Measurements from ENCODE around the gene TLCD1.

The TLCD1 gene

DNA sequence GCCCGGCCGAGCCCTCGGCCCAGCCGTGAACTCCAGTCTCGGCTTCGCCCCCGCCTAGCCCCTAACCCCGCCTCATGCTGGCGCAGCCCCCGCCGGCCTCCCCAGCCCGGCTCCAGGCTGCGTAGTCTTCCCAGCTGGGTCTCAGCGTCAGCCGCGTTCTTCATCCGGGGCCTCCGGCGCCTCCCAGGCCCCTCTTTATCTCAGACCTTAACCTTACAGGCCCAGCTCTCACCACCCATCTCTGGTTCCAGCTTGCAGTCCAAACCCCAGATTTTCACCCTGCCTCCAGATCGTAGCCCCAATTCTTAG, 14.4 kb downstream of the TLCD1 start, which contains the start of gene PROCA1:
TSS of gene PROCA1 (minus strand) at position 166 of the 309 bp plus-strand sequence. CDS start 228 bp downstream, outside the sequence.
- Mint-ChIP-seq H3K27ac (peak within 1 kb of the TSS; percentile 83), H3K4me1 (peaks cover 22% of the 10 kb centered on the region), H3K36me3 (no peaks in the 10 kb centered on the region), H3K4me3 (peak within 1 kb of the TSS; percentile 87), H3K27me3 (peaks cover 7% of the 10 kb centered on the region), H3K9me3 (no peaks in the 10 kb centered on the region)

DNA sequence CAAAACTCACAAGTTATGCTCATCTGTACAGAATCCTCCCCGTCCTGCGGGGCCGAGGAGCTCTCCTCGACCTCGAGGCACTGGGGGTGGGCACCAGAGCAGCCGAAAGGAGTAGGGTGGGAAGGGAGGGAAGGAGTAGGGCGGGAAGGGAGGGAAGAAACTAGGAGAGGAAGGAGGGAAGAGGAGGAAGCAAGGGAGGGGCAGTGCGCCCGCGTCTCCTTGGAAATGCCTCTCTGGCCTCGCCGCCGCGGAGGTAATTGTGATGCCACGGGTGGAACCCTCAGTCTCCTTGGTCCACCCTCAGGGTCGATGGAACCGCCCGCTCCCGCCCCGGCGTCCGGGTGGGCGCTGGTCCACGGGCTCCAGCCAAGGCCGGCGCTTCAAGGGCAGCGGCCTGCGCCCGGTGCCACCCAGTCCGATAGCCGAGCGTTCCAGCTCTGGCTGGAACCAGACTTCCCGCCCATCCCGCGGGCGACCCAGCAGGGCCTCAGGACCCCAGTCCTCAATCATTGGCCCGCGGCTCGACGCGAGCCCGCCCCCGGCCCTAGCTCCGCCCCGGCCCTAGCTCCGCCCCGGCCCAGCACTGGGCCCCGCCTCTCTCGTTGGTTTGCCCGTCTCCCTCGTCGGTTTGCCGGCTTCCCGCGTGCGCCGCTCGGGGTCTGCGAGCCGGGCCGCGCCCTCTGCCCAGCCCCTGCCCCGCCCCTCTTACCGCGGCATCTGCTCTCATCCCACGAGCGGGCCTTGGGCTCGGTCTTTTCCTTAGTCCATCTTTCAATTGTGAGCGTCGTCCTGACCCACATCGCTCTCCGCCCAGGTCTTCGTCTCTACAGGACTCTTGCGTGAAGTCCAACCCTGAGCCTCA, 14.9 kb downstream of the TLCD1 start:
- Mint-ChIP-seq H3K9me3 (no peaks in the 10 kb centered on the region), H3K4me3 (peak overlapping the region; percentile 87), H3K27ac (peak overlapping the region; percentile 83), H3K36me3 (no peaks in the 10 kb centered on the region), H3K4me1 (peaks cover 22% of the 10 kb centered on the region), H3K27me3 (peaks cover 7% of the 10 kb centered on the region)

DNA sequence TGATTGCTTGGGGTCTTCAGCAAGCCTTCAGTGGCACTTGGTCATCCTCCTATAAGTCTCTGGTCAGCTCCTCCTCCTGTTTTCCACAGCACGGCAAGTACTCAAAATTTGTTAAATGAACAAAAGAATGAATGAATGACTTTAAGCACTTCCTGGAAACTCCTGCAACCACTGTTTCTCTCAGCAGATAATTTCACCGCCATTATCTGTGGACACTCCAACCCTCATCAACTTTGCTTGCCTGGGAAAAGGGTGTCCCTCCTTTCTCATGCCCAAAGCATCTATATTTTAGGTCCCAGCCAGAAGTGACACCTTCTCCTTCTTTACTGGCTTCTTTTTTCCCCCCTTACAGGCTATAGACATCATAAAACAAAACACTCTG, 18.7 kb downstream of the TLCD1 start:
- no peaks in the 10 kb centered on the region for H3K27me3 Mint-ChIP-seq
- H3K36me3 Mint-ChIP-seq, result peaks cover 3% of the 10 kb centered on the region
- H3K4me1 Mint-ChIP-seq, result peaks cover 17% of the 10 kb centered on the region
- H3K27ac Mint-ChIP-seq, result no peak overlapping the region
- no peak overlapping the region for H3K4me3 Mint-ChIP-seq
- H3K9me3 Mint-ChIP-seq, result no peaks in the 10 kb centered on the region

DNA sequence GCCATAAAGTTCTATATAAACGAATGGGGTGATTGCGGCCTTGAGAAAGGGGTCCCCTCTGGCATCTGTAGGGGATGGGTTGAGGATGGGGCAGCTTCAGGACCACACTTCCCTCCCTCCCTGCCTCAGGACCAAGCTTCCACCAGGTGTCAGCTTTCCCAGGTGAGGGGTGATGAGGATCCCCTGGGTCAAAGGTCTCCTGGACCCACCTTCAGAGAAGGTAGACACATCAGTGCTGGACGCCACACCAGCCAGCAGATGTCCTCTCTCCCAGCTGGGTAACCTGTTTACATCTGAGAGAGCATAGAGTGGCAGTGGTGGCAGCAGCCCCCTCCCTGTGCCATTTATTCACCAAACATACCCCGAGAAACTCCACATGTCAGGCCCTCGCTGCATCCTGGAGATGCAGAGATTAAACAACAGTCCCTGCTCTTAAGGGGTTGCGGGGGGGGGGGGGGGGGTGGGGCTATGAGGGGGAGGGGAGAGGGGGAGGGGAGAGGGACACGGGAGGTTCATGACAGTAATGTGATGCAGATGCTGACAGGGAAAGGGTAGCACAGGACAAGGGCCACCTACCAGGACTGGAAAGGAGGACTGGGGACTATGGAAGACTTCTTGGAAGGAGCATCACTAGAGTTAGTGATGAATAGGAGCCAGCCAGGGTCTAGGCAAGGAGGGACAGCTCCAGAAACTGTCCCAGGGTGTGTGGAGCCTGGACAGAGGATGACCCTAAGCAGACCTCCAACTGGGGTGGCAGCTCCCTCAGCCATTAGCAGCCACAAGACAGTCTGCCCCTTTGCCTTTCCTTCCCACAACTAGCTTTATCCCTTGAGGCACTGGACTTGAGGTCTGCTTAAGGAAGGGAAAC, 19.3 kb downstream of the TLCD1 start:
- no peak overlapping the region for H3K27ac Mint-ChIP-seq
- H3K4me3 Mint-ChIP-seq, result no peak overlapping the region
- H3K36me3 Mint-ChIP-seq, result peaks cover 6% of the 10 kb centered on the region
- peaks cover 11% of the 10 kb centered on the region for H3K4me1 Mint-ChIP-seq
- no peaks in the 10 kb centered on the region for H3K27me3 Mint-ChIP-seq
- no peaks in the 10 kb centered on the region for H3K9me3 Mint-ChIP-seq

DNA sequence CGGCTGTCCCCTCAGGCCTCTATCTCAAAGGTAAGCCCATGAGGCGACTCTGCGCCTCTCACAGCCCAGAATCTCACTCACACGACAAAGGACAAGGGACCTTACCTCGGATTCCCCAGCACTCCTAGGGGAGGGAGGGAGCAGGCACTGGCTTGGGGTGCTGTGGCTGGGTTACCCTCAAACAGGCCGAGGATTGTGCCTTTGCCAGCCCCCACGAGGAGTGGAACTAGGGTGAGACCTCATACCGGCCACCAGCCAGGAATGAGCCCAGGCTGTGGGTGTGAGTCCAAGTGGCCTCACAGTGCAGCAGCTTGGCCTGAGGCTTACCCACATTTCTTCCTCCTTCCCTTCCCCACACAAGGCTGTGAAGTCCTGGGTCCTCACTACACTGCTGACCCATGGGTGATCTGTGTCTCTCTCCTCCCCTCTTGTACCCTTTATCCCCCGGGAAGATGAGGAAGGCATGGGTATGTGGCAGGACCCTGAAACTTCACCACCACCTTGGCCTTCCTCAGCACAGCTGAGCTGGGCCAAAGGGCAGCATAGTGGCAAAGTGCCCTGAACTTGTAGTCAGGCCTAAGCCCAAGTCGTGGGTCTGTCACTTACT, 20.2 kb downstream of the TLCD1 start:
- no peaks in the 10 kb centered on the region for H3K9me3 Mint-ChIP-seq
- H3K4me1 Mint-ChIP-seq, result peaks cover 7% of the 10 kb centered on the region
- H3K36me3 Mint-ChIP-seq, result peaks cover 6% of the 10 kb centered on the region
- peak overlapping the region; percentile 57 for H3K27ac Mint-ChIP-seq
- no peaks in the 10 kb centered on the region for H3K27me3 Mint-ChIP-seq
- no peak overlapping the region for H3K4me3 Mint-ChIP-seq

DNA sequence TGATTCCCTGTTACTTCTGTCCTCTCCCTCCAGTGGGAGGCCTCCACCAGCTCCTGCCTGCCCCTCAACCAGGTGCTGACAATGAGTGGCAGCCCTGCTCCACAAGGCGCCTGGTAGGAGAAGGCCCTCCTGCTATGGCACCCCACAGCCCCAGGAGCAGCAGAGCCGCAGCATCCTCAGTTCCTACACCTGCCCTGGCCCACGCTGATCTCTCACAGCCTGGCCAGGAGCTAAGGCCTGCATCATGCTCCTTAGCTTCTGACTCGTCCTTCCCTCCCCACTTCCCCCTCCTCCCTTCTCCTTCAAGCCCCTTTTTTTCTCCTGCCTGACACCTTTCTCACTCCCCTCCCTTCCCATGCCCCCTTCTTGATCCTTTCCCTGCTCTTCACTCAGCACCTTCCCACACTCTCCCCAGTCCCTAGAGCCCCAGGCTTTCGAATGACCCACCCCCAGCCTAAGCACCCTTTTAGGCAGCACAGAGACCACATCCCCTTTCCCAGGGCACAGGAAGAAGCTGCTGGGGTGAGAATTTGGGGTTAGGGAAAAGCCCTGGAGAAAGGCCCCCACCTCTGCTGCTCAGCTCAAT, 20.9 kb downstream of the TLCD1 start:
- H3K27me3 Mint-ChIP-seq, result no peaks in the 10 kb centered on the region
- H3K4me3 Mint-ChIP-seq, result no peak overlapping the region
- H3K4me1 Mint-ChIP-seq, result peaks cover 3% of the 10 kb centered on the region
- H3K27ac Mint-ChIP-seq, result peak overlapping the region; percentile 35
- peaks cover 6% of the 10 kb centered on the region for H3K36me3 Mint-ChIP-seq
- H3K9me3 Mint-ChIP-seq, result no peaks in the 10 kb centered on the region

DNA sequence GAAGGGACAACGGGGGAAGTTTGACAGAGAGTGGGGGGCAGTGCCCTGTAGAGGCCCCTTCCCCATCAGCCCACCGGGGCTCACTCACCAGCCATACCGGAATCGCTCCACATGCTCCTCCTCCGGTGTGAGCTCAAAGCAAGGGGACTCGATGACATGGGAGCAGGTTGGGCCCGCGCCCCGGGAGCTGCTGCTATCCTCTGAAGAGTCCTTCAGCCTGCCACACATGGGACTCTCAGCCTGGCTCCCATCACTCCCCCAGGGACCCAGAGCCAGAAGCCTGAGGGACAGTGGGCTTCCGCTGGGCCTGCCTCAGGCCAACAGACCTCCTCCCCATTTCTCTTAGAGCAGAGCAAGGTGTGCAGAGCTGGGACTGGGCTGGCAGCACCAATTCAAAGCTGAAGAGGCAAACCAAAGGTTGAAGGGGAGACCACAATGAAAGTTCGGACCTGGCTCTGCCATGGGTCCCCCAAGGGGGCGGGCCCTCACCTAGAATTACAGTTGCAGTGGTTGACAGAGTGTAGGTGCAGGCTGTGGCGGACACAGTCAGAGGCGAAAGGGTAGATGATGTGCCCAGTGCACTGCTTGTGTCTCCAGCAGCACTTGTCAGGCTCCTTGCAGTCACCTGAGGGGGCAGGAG, 21.7 kb downstream of the TLCD1 start:
- Mint-ChIP-seq H3K36me3 (peaks cover 6% of the 10 kb centered on the region), H3K27me3 (no peaks in the 10 kb centered on the region), H3K27ac (no peak overlapping the region), H3K4me3 (no peak overlapping the region), H3K9me3 (no peaks in the 10 kb centered on the region), H3K4me1 (peaks cover 3% of the 10 kb centered on the region)

DNA sequence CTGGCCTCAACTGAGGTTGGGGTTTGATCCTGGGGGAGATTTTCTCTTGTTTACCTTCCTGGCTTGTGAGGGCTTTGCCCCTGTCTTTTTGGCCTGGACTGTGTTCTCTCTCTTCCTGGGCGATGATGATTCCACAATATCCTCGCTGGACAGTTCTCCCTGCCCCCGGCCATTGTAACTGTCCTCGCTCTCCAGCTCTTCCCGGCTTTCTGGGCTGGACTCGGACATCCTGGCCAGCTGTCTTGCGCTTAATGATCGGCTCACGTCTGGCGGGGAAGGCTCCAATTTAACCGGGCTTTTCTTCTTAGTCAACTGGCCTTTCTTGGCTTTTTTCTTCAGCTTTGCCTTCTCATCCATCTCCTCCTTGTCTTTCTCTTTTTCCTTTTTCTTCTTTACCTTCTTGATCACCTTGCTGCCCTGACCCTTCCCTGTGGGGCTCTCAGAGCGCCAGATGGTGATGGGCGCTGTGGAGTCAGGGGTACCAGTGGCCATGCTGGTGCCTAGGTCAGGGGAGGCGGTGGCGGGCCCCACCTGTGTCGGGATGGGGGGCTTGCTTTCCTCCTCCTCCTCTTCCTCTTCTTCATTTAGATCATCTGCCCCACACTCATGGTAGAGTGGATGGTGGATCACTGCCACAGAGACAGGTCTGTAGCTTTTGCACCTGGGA, 22.3 kb downstream of the TLCD1 start:
- H3K27me3 Mint-ChIP-seq, result no peaks in the 10 kb centered on the region
- H3K36me3 Mint-ChIP-seq, result peaks cover 6% of the 10 kb centered on the region
- H3K27ac Mint-ChIP-seq, result no peak overlapping the region
- H3K4me1 Mint-ChIP-seq, result peaks cover 3% of the 10 kb centered on the region
- H3K4me3 Mint-ChIP-seq, result no peak overlapping the region
- H3K9me3 Mint-ChIP-seq, result no peaks in the 10 kb centered on the region

DNA sequence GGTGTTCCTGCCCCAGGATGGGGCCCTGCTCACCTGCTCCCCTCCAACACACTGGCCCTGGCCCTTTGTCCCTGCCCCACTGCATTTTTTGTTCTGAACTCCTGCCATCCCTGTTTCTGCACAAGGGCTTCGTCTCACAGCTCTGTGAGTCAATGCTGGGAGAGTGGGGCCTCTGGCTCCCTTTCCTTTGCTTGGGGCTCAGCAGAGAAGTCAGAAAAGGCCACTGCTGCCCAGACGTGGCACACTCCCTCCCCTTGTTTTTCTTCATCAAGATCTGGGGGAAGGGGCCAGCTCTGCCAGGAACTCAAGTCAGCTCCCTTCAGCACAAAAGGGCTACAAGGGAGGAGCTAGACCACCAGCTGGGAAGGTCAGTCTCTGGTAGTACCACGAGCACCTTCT, 23.3 kb downstream of the TLCD1 start:
- Mint-ChIP-seq H3K9me3 (no peaks in the 10 kb centered on the region), H3K4me3 (no peak overlapping the region), H3K4me1 (peaks cover 3% of the 10 kb centered on the region), H3K36me3 (peaks cover 8% of the 10 kb centered on the region), H3K27ac (peak overlapping the region; percentile 15), H3K27me3 (no peaks in the 10 kb centered on the region)

DNA sequence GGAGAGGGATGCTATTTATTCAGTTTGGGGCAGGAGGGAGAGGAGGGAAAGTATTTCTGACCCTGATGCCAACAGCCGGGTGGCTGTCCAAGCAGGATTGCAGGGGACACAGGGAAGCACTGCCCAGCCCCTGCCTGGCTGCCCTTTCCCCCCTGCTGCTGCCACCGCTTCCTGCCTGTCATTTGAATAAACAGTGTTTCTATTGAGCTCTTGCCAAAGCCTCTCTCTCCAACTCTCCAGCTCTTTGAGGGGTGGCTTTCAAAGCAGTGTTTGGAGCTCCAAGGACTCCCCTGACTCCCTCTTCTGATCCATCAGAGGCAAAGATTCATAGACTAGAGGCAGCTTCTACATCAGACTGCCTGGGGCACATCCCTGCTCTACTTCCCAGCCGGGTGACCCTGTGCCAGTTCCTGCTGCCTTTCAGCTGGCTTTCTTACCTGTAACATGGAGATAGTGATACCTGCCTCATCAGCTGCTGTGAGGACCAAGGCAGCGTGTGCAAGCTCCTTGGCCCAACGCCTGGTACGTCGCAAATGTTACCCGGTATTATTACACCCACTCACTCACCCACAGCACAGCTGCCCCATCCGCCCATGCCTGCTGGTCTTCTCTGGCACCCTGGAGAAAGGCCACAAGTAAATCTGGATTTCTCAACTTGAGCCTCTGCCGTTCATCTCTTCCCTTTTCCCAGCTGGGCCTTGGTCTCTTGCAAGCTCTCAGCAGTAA, 23.8 kb downstream of the TLCD1 start:
- no peaks in the 10 kb centered on the region for H3K9me3 Mint-ChIP-seq
- no peak overlapping the region for H3K4me3 Mint-ChIP-seq
- peak overlapping the region; percentile 66 for H3K27ac Mint-ChIP-seq
- H3K4me1 Mint-ChIP-seq, result peaks cover under 1% of the 10 kb centered on the region
- peaks cover 8% of the 10 kb centered on the region for H3K36me3 Mint-ChIP-seq
- no peaks in the 10 kb centered on the region for H3K27me3 Mint-ChIP-seq

DNA sequence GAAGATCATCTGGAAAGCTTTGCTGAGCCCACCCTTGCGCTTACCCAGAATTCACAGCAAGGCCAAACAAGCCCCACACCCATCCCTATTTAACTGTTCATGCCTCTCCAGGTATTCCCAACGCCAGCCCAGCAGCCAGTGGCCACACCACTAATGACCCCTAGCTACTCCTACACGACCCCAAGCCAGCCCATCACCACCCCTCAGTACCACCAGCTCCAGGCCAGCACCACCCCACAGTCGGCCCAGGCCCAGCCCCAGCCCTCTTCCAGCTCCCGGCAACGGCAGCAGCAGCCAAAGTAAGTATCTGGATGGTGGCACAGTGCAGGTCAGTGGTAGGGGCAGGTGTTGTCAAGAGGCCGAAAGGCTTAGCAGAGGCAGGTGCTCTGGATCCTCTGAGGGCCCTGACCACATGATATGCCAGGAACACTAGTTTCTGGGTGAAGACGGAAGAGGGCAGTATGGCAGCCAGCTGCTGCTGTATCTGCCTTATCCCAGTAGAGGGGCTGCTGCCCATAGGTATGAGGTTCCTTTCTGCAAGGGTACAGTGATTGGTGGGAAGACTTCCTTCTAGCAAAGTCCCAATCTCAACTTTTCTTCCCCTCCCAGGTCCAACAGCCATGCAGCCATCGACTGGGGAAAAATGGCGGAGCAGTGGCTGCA, 25.1 kb downstream of the TLCD1 start:
- no peaks in the 10 kb centered on the region for H3K9me3 Mint-ChIP-seq
- peak overlapping the region; percentile 35 for H3K27ac Mint-ChIP-seq
- peaks cover 8% of the 10 kb centered on the region for H3K36me3 Mint-ChIP-seq
- H3K4me1 Mint-ChIP-seq, result no peaks in the 10 kb centered on the region
- no peak overlapping the region for H3K4me3 Mint-ChIP-seq
- H3K27me3 Mint-ChIP-seq, result no peaks in the 10 kb centered on the region

DNA sequence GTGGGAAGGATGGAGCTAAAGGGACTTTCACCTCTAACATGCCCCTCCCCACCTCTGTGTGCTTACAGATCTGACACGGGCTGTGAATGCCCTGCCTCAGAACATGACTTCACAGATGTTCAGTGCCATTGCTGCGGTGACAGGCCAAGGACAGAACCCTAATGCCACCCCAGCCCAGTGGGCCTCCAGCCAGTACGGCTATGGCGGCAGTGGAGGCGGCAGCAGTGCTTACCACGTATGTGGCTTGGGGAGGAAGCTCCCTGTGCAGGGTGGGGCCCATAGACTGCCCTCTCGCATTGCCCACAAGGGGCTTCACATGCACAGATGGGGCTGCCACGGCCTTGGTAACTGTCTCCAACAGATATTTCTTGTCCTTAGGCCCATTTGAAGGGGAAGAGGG, 25.8 kb downstream of the TLCD1 start:
- Mint-ChIP-seq H3K4me1 (no peaks in the 10 kb centered on the region), H3K27ac (no peak overlapping the region), H3K9me3 (no peaks in the 10 kb centered on the region), H3K27me3 (no peaks in the 10 kb centered on the region), H3K36me3 (peaks cover 8% of the 10 kb centered on the region), H3K4me3 (no peak overlapping the region)

DNA sequence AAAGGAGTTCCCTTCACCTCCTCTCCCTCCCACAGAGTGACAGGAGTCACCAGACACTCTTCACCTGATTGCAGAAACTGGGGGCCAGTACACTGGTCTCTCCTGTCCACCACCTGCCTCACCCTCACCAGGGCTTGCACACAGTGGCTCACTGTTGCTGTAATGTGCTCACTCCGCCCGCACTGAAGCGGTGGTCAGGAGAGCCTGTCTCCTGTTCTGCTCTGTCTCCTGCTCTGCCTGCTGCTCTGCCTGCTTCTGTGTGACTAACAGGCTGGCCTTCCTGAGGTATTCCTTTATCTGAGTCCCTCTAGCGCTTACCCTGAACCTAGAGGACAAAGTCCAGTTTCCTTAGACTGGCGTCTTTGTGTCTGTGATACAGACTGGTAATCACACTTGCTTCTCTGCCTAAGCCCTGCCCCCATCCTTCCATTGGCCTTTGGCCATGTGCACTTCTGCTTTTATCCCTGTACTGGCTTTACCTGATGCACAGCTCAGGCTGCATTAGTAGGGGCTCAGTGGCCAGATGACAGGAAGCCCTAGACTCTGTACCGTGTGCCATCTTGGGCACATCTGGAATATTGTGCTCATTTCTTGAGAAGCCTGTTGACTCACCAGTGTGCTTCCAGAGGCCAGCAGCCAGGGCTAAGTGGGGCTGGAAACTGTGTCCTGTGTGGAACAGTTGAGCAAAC, 27.6 kb downstream of the TLCD1 start:
- Mint-ChIP-seq H3K4me1 (no peaks in the 10 kb centered on the region), H3K9me3 (no peaks in the 10 kb centered on the region), H3K4me3 (no peak overlapping the region), H3K27ac (peak overlapping the region; percentile 76), H3K36me3 (peaks cover 13% of the 10 kb centered on the region), H3K27me3 (no peaks in the 10 kb centered on the region)
